COLO668 (cell line): ENCODE data around the gene GPAT3.
"Not testable (repeated sequence)": the region's sequence is repeated elsewhere in the genome, so short reads cannot be mapped to it uniquely, and the experiment has no call there.

Source experiments
- DNase-seq: peaks from one replicate; lab custom pipeline; 2025; ENCODE audit not compliant: unreplicated experiment; lab: John Stamatoyannopoulos, UW

GPAT3 gene

GRCh38 chr4:83535520-83536361 lies at the start of gene GPAT3:
Gene GPAT3 (plus strand): TSS chr4:83536108. CDS start chr4:83536623, 515 bp downstream.
- peak; percentile 83 for DNase-seq

- no peak for DNase-seq
These were observed 49.3 kb upstream of the GPAT3 start for GRCh38 chr4:83486457-83487129.

GRCh38 chr4:83489711-83490326 lies 46.1 kb upstream of the GPAT3 start:
- no peak for DNase-seq

- no peak for DNase-seq
These were observed 44.9 kb upstream of the GPAT3 start for GRCh38 chr4:83490876-83491450.

- not testable (repeated sequence) for DNase-seq
These were observed 39.6 kb upstream of the GPAT3 start for GRCh38 chr4:83496085-83496917.

GRCh38 chr4:83498187-83498586 lies 37.7 kb upstream of the GPAT3 start:
- DNase-seq = no peak

- not testable (repeated sequence) for DNase-seq
These were observed 34.2 kb upstream of the GPAT3 start for GRCh38 chr4:83501671-83502070.

GRCh38 chr4:83503974-83504373 lies 31.9 kb upstream of the GPAT3 start:
- no peak for DNase-seq

- DNase-seq = no peak
These were observed 31.4 kb upstream of the GPAT3 start for GRCh38 chr4:83504503-83504902.

GRCh38 chr4:83504996-83505395 lies 30.9 kb upstream of the GPAT3 start:
- no peak for DNase-seq

- DNase-seq = peak; percentile 49
These were observed 26.7 kb upstream of the GPAT3 start for GRCh38 chr4:83509156-83509585.

GRCh38 chr4:83510442-83510841 lies 25.5 kb upstream of the GPAT3 start:
- DNase-seq = no peak

- no peak for DNase-seq
These were observed 19.7 kb upstream of the GPAT3 start for GRCh38 chr4:83516042-83516772.

GRCh38 chr4:83522239-83522638 lies 13.7 kb upstream of the GPAT3 start:
- no peak for DNase-seq

GRCh38 chr4:83527671-83528070 lies 8.2 kb upstream of the GPAT3 start:
- no peak for DNase-seq

- peak; percentile 64 for DNase-seq
These were observed 709 bp downstream of the GPAT3 start for GRCh38 chr4:83536362-83537272.

- no peak for DNase-seq
These were observed 6.3 kb downstream of the GPAT3 start for GRCh38 chr4:83542225-83542624.

GRCh38 chr4:83546786-83547185 lies 10.9 kb downstream of the GPAT3 start:
- no peak for DNase-seq
